DOHH2 (cell line): ENCODE measurements around the gene DRGX.

ENCODE experiments used
- H3F3A ChIP-seq: fragments of 200-600 bp; sonication (generic), shearing (Covaris generic); 2 replicates; pipeline ENCODE4 v1.6.0; 2016; ENCODE audit warnings: antibody characterized with exemption, mild to moderate bottlenecking; ENCODE audit not compliant: control insufficient read depth, insufficient read depth
- H3K27ac ChIP-seq: fragments of 200-600 bp; sonication (generic); 2 replicates; pipeline ENCODE4 v1.5.1; 2014; ENCODE audit warnings: low read depth, mild to moderate bottlenecking, low read length, moderate library complexity
- H3K27me3 ChIP-seq: fragments of 200-600 bp; sonication (generic); 2 replicates; pipeline ENCODE4 v1.6.1; 2014; ENCODE audit warnings: mild to moderate bottlenecking, low read length, mixed read lengths; ENCODE audit not compliant: control insufficient read depth
- H3K36me3 ChIP-seq: fragments of 200-600 bp; sonication (generic); 2 replicates; pipeline ENCODE4 v1.6.1; 2014; ENCODE audit warnings: mild to moderate bottlenecking, low read length, moderate library complexity, mixed read lengths; ENCODE audit not compliant: control insufficient read depth
- H3K4me1 ChIP-seq: fragments of 200-600 bp; sonication (generic); 2 replicates; pipeline ENCODE4 v1.6.1; 2014; ENCODE audit warnings: mild to moderate bottlenecking, low read length, mixed read lengths; ENCODE audit not compliant: control insufficient read depth
- H3K4me2 ChIP-seq: fragments of 200-600 bp; sonication (generic); 2 replicates; pipeline ENCODE4 v1.6.0; 2014; ENCODE audit warnings: mild to moderate bottlenecking, low read length, moderate library complexity
- H3K4me3 ChIP-seq: fragments of 200-600 bp; sonication (generic); 2 replicates; pipeline ENCODE4 v1.5.1; 2014; ENCODE audit warnings: mild to moderate bottlenecking, low read length, mixed read lengths
- H3K79me2 ChIP-seq: fragments of 200-600 bp; sonication (generic); 2 replicates; pipeline ENCODE4 v1.6.1; 2014; ENCODE audit warnings: mild to moderate bottlenecking, low read length, mixed read lengths; ENCODE audit not compliant: control insufficient read depth
- H3K9me2 ChIP-seq: fragments of 200-600 bp; sonication (generic); replicated peaks from 2 replicates; pipeline ENCODE4 v1.6.1; 2014; ENCODE audit warnings: mild to moderate bottlenecking, low read length, mixed read lengths; ENCODE audit not compliant: control insufficient read depth
- H3K9me3 ChIP-seq: fragments of 200-600 bp; sonication (generic); 2 replicates; pipeline ENCODE4 v1.6.1; 2014; ENCODE audit warnings: antibody characterized with exemption, low read length, mixed read lengths; ENCODE audit not compliant: control insufficient read depth, insufficient read depth
- H4K20me1 ChIP-seq: fragments of 200-600 bp; sonication (generic); 2 replicates; pipeline ENCODE4 v1.6.0; 2014; ENCODE audit warnings: low read depth, mild to moderate bottlenecking, antibody characterized with exemption, low read length, moderate library complexity; ENCODE audit not compliant: control insufficient read depth, insufficient read depth
- CTCF ChIP-seq: fragments of 200-600 bp; sonication (generic); IDR thresholded peaks from one replicate; pipeline ENCODE4 v1.5.1; 2014; ENCODE audit warnings: antibody characterized with exemption, mild to moderate bottlenecking, low read depth, low read length; ENCODE audit not compliant: poor library complexity, severe bottlenecking
- EZH2phosphoT487 ChIP-seq: fragments of 200-600 bp; sonication (generic); IDR thresholded peaks from 2 replicates; pipeline ENCODE4 v1.6.1; 2017; ENCODE audit warnings: borderline replicate concordance, mild to moderate bottlenecking, antibody characterized with exemption, low read length, moderate library complexity, mixed read lengths

Gene DRGX

GRCh38 chr10:49379596-49380410 is 16.1 kb downstream of the DRGX start:
- Histone ChIP-seq H3K36me3 (no peaks in the 10 kb centered on the region), H4K20me1 (no peaks in the 10 kb centered on the region), H3K4me2 (no peak overlapping the region), H3K79me2 (no peaks in the 10 kb centered on the region), H3K9me2 (no peaks in the 10 kb centered on the region), H3F3A (no peaks in the 10 kb centered on the region), H3K4me1 (no peaks in the 10 kb centered on the region), H3K9me3 (no peaks in the 10 kb centered on the region), H3K27ac (no peak overlapping the region), H3K27me3 (peaks cover 5% of the 10 kb centered on the region; the same call in 1 of the 2 replicates), H3K4me3 (no peak overlapping the region)
- TF ChIP-seq EZH2phosphoT487 (no peak), CTCF (no peak)

DNA sequence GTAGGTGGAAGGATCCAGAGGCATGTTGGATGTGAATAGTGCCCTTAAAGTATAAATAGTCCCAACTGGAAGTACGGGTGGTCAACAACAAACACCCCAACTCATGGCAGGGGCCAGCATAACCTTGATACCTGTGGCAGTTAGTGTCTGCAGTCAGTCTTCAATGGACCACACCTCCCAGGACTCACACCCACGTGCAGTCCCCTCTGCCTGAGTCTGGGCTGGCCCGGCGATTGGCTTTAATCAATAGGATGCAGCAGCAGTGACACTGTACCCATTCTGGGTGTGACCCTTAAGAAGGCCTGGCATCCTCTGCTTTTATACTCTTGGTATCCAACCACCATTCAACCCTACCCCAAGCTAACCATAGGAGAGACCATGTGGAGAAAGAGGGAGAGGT is 18.6 kb downstream of the DRGX start:
- Histone ChIP-seq H3K27me3 (peaks cover 5% of the 10 kb centered on the region; the same call in 1 of the 2 replicates), H3K27ac (no peak overlapping the region), H4K20me1 (no peaks in the 10 kb centered on the region), H3K36me3 (no peaks in the 10 kb centered on the region), H3K9me2 (no peaks in the 10 kb centered on the region), H3F3A (no peaks in the 10 kb centered on the region), H3K4me3 (no peak overlapping the region), H3K4me1 (no peaks in the 10 kb centered on the region), H3K9me3 (no peaks in the 10 kb centered on the region), H3K4me2 (no peak overlapping the region), H3K79me2 (no peaks in the 10 kb centered on the region)
- TF ChIP-seq EZH2phosphoT487, result no peak
- TF ChIP-seq CTCF, result no peak

GRCh38 chr10:49375611-49376010 is 20.3 kb downstream of the DRGX start:
- Histone ChIP-seq H3K79me2 (no peaks in the 10 kb centered on the region), H3K9me3 (no peaks in the 10 kb centered on the region), H3K36me3 (no peaks in the 10 kb centered on the region)

More at GRCh38 chr10:49375611-49376010, 20.3 kb downstream of the DRGX start:
- H3K27ac ChIP-seq, result no peak overlapping the region
- no peaks in the 10 kb centered on the region for H3K9me2 ChIP-seq
- H3K27me3 ChIP-seq, result peaks cover 5% of the 10 kb centered on the region; the same call in 1 of the 2 replicates
- H3K4me1 ChIP-seq, result no peaks in the 10 kb centered on the region
- H3K4me3 ChIP-seq, result no peak overlapping the region
- H3F3A ChIP-seq, result no peaks in the 10 kb centered on the region
- H3K4me2 ChIP-seq, result no peak overlapping the region
- no peak for TF ChIP-seq EZH2phosphoT487
- no peak for TF ChIP-seq CTCF
- H4K20me1 ChIP-seq, result no peaks in the 10 kb centered on the region
